NCI-H748 (cell line): ENCODE results near the gene RPLP2.

Experiments used
- DNase-seq: peaks from one replicate; lab custom pipeline; 2025; ENCODE audit not compliant: unreplicated experiment; lab: John Stamatoyannopoulos, UW

Gene RPLP2

GRCh38 chr11:848380-848931 lies 38.7 kb downstream of the RPLP2 start:
- DNase-seq, result peak; percentile 53

- DNase-seq, result peak; percentile 82
These were observed 39.5 kb downstream of the RPLP2 start for GRCh38 chr11:849104-849824.

GRCh38 chr11:849951-850774 lies 40.4 kb downstream of the RPLP2 start:
- peak; percentile 73 for DNase-seq

GRCh38 chr11:850775-851763 lies 41.3 kb downstream of the RPLP2 start:
- peak; percentile 60 for DNase-seq

- no peak for DNase-seq
These were observed 43.0 kb downstream of the RPLP2 start for GRCh38 chr11:852762-853161.

GRCh38 chr11:853682-854448 lies 44.1 kb downstream of the RPLP2 start:
- no peak for DNase-seq

GRCh38 chr11:854601-855329 lies 45.0 kb downstream of the RPLP2 start:
- DNase-seq, result no peak

- no peak for DNase-seq
These were observed 45.5 kb downstream of the RPLP2 start for GRCh38 chr11:855330-855674.

GRCh38 chr11:855796-856195 lies 46.0 kb downstream of the RPLP2 start:
- DNase-seq, result no peak

- DNase-seq, result no peak
These were observed 46.6 kb downstream of the RPLP2 start for GRCh38 chr11:856397-856796.

GRCh38 chr11:858053-858761 lies 48.4 kb downstream of the RPLP2 start:
- DNase-seq, result no peak

GRCh38 chr11:858762-859339 lies 49.1 kb downstream of the RPLP2 start:
- DNase-seq, result no peak

- DNase-seq, result peak; percentile 78
These were observed 49.8 kb downstream of the RPLP2 start for GRCh38 chr11:859394-860131.

- no peak for DNase-seq
These were observed 50.7 kb downstream of the RPLP2 start for GRCh38 chr11:860234-861104.

- no peak for DNase-seq
These were observed 51.3 kb downstream of the RPLP2 start for GRCh38 chr11:861105-861479.

- DNase-seq, result peak; percentile 28
These were observed 52.4 kb downstream of the RPLP2 start for GRCh38 chr11:862081-862661.
